NCI-H510A (cell line): Measurements from ENCODE around the gene GRM4.

Source experiments
- DNase-seq: peaks from one replicate; lab custom pipeline; 2025; lab: John Stamatoyannopoulos, UW

Gene GRM4

GRCh38 chr6:34157236-34157830 is 11.4 kb upstream of the GRM4 start:
- DNase-seq, result no peak

- DNase-seq, result no peak
Observed at GRCh38 chr6:34155471-34156300, 9.8 kb upstream of the GRM4 start.

- DNase-seq, result peak; percentile 59
Observed at GRCh38 chr6:34154668-34155447, 9.0 kb upstream of the GRM4 start.

GRCh38 chr6:34152806-34153520 is 7.1 kb upstream of the GRM4 start:
- DNase-seq, result no peak

- DNase-seq, result no peak
Observed at GRCh38 chr6:34152042-34152524, 6.2 kb upstream of the GRM4 start.

- no peak for DNase-seq
Observed at GRCh38 chr6:34151321-34152041, 5.6 kb upstream of the GRM4 start.

- DNase-seq, result no peak
Observed at GRCh38 chr6:34150766-34151165, 4.9 kb upstream of the GRM4 start.

GRCh38 chr6:34149831-34150400 is 4.0 kb upstream of the GRM4 start:
- no peak for DNase-seq

- DNase-seq, result no peak
Observed at GRCh38 chr6:34149452-34149810, 3.5 kb upstream of the GRM4 start.

- DNase-seq, result no peak
Observed at GRCh38 chr6:34148631-34149451, 3.0 kb upstream of the GRM4 start.

GRCh38 chr6:34147906-34148630 is 2.2 kb upstream of the GRM4 start:
- no peak for DNase-seq

- DNase-seq, result no peak
Observed at GRCh38 chr6:34146801-34147592, 1.1 kb upstream of the GRM4 start.

GRCh38 chr6:34145161-34146020 is 496 bp downstream of the GRM4 start:
- peak; percentile 62 for DNase-seq

GRCh38 chr6:34144581-34145160 is 1.2 kb downstream of the GRM4 start:
- DNase-seq, result no peak

GRCh38 chr6:34143884-34144580 is 1.9 kb downstream of the GRM4 start:
- DNase-seq, result peak; percentile 74

- DNase-seq, result no peak
Observed at GRCh38 chr6:34143196-34143883, 2.5 kb downstream of the GRM4 start.
